NCI-H187 (cell line): ENCODE results near the gene BMX.
A peak's percentile ranks its signal among the peaks of the same experiment; 100 is the strongest.

ENCODE experiments used
- DNase-seq, 2 experiments: peaks; one replicate each; lab custom pipeline; 2025; lab: John Stamatoyannopoulos, UW

BMX gene

GRCh38 chrX:15500497-15500966 is at the start of gene BMX:
BMX (plus strand) TSS chrX:15500807; CDS start chrX:15508354, 7,547 bp downstream.
- no peak for DNase-seq

GRCh38 chrX:15451913-15452312 is 48.7 kb upstream of the BMX start:
- DNase-seq, result no peak

GRCh38 chrX:15464704-15465103 is 35.9 kb upstream of the BMX start:
- no peak for DNase-seq

DNA sequence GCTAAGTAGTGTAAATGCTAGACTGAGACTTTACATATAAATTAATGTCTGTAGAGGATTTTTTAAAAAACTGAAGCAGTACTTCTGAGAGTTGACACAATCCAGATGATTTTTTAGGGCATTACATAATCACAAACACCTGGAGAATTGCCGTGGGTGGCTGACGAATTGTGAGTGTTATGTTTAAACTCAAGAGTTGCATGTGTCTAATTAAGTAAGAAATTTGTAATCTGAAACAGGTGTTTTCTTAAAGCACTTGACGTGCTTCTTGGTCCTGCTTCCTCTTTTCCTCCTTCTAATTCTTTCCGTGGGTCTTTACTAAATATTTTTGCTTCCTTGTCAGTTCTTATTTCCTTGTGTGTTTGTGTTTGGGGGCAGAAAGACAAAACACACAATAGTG is 35.3 kb upstream of the BMX start:
- DNase-seq, result no peak

- DNase-seq, result no peak
Measured at GRCh38 chrX:15465896-15466651, 34.5 kb upstream of the BMX start.

DNA sequence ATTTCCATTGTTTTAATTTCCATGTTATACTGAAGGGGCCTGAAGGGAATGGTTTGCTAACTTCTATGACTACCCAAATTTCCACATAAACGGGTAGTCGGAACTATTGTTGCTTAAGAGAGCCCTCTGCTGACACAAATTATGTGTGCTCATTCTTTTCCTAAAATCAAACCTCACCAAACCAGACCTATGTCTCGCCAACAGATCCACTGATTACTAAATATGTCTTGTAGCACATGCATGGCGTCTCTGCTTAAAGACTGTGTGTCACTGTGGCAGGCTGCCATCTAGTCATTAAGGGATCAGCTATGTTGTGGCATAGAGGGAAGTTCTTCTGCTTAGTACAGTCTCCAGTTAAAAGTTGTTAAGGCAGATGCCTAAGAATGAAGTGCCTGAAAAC is 32.6 kb upstream of the BMX start:
- DNase-seq, result no peak

GRCh38 chrX:15469613-15470012 is 31.0 kb upstream of the BMX start:
- no peak for DNase-seq

DNA sequence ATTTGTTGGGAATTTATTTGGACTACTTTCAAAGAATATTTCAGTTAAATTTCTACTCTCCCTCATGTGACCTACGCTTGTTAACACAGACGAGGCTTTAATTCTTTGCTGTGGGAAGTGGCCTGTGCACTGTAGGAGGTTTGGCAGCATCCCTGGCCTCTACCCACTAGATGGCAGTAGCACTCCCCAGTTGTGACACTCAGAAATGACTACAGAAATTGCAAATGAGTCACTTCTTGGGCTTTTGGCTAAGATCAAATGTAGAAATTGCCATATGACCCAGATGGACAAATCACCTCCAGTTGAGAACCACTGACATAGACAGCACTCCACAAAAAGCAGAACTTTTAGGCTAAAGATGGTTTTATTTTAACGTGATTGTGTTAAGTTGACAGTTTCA is 29.6 kb upstream of the BMX start:
- DNase-seq, result peak in 1 of 2 experiments; percentile 5

DNA sequence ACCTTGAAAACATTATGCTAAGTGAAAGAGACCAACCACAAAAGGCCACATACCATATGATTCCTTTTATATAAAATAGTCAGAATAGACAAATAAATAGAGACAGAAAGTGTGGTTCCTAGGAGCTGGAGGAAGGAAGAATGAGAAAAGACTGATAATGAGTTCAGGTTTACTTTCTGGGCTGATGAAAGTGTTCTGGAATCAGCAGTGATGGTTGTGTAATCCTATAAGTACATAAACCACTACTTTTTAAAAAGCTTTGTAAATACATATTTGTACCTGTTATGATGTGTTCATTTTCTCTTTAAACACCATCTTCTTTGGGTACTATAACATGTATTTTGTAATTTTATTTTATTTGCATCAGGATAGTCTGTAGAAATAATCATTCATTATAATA is 28.1 kb upstream of the BMX start:
- no peak for DNase-seq

- DNase-seq, result no peak
Measured at GRCh38 chrX:15474028-15474427, 26.6 kb upstream of the BMX start.

GRCh38 chrX:15475021-15475420 is 25.6 kb upstream of the BMX start:
- DNase-seq, result no peak

GRCh38 chrX:15475486-15475885 is 25.1 kb upstream of the BMX start:
- no peak for DNase-seq

- DNase-seq, result no peak
Measured at GRCh38 chrX:15483891-15484290, 16.7 kb upstream of the BMX start.

- DNase-seq, result no peak
Measured at GRCh38 chrX:15492469-15492868, 8.1 kb upstream of the BMX start.

GRCh38 chrX:15493118-15493962 is 7.3 kb upstream of the BMX start, which contains the start of gene PIR:
PIR (minus strand) TSS chrX:15493333; CDS start chrX:15491257, 2,076 bp downstream.
- peak; percentile 34 to 40 for DNase-seq

- no peak for DNase-seq
Measured at GRCh38 chrX:15495801-15496200, 4.8 kb upstream of the BMX start.

GRCh38 chrX:15496824-15497223 is 3.8 kb upstream of the BMX start:
- DNase-seq, result no peak

- DNase-seq, result peak in 1 of 2 experiments; percentile 9
Measured at GRCh38 chrX:15497865-15498264, 2.7 kb upstream of the BMX start.

GRCh38 chrX:15498741-15499140 is 1.9 kb upstream of the BMX start:
- DNase-seq, result no peak

- DNase-seq, result no peak
Measured at GRCh38 chrX:15499976-15500375, 631 bp upstream of the BMX start.

DNA sequence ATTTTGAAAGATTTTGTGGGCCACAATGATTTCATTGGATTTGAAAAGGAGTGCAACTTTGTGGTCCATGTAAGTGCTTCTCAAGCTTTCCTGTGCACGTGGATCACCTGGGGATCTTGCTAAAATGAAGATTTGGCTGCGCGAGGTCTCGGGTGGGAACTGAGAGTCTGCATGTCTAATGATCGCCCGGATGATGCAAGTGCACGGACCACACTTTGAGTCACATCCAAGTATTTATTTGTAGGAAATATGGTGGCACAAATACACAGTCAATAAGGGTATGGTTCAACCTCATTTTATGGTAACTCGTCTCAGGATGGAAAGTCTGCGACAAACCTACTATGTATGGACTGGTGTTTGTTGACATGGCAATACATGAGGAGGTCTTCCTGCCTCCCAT is 899 bp downstream of the BMX start:
- no peak for DNase-seq

DNA sequence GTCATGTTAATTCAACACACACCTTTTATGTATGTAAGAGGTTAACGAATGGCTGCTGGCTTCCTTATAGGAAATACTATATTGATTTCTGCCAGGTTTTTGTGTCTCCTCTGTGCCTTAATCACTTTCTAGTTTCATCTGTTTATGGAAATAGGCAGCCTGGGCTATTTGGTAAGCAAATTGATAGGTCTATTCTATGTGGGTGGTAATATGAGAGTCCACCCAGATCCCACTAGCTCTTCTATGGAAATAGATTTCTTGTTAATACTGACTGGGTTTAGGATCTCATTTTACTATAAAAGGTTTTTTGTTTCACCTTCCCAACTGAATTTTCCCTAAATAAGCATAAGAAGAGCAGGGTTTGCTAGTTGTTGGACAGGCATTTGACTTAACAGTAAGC is 4.1 kb downstream of the BMX start:
- DNase-seq, result no peak

DNA sequence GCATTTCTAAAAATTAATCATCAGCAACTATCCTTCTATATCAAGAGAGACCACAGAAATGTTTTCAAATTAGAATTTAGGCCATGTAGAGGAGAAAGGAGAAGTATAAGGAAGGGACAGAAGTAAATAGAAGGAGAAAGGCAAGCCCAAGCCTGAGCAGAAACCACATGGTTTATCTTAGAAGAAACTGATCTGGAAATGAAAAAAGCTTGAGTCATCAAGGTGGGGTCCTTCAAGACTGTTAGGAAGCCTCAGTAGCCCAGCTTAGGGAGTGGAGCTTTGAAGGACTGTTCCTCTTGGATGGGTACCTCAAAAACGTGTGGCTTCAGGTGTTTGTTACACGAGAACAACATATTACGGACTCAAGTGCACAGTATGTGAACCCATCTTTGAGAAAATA is 4.5 kb downstream of the BMX start:
- DNase-seq, result no peak
